Measurements from ENCODE around the gene PDE6C.

DNA sequence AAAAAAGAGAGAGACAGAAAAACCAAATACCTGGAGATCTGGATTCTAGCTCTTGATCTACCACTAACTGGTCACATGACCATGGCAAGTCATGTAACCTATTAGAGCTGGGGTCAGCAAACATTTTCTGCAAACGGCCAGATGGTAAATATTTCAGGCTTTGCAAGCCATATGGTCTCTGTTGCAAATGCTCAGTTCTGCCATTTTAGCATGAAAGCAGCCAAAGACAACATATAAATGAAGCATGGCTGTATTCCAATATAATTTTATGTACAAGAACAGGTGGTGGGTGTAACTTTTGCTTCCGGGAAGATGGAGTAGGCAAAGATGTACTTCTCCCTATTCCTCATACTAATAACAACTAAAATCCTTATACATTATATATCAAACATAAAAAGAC, 83.4 kb downstream of the PDE6C start:
- TF ChIP-seq SIN3A (IDR thresholded peaks at IDR 0.05; ENCODE audit: borderline replicate concordance, insufficient read depth, low read depth, low read length), result no peak
- TF ChIP-seq, protein P1, sequence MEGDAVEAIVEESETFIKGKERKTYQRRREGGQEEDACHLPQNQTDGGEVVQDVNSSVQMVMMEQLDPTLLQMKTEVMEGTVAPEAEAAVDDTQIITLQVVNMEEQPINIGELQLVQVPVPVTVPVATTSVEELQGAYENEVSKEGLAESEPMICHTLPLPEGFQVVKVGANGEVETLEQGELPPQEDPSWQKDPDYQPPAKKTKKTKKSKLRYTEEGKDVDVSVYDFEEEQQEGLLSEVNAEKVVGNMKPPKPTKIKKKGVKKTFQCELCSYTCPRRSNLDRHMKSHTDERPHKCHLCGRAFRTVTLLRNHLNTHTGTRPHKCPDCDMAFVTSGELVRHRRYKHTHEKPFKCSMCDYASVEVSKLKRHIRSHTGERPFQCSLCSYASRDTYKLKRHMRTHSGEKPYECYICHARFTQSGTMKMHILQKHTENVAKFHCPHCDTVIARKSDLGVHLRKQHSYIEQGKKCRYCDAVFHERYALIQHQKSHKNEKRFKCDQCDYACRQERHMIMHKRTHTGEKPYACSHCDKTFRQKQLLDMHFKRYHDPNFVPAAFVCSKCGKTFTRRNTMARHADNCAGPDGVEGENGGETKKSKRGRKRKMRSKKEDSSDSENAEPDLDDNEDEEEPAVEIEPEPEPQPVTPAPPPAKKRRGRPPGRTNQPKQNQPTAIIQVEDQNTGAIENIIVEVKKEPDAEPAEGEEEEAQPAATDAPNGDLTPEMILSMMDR (IDR thresholded peaks at IDR 0.05), result no peak

Data from Panc1 (cell line).